HG03432 (cell line): ENCODE results near the gene GALNT13.

Source experiments
- ATAC-seq: cut with Tn5 transposase; IDR thresholded peaks from one replicate; pipeline ENCODE4 v1.9.1; 2021; ENCODE audit warnings: mild to moderate bottlenecking, moderate library complexity; ENCODE audit not compliant: unreplicated experiment

The GALNT13 gene

DNA sequence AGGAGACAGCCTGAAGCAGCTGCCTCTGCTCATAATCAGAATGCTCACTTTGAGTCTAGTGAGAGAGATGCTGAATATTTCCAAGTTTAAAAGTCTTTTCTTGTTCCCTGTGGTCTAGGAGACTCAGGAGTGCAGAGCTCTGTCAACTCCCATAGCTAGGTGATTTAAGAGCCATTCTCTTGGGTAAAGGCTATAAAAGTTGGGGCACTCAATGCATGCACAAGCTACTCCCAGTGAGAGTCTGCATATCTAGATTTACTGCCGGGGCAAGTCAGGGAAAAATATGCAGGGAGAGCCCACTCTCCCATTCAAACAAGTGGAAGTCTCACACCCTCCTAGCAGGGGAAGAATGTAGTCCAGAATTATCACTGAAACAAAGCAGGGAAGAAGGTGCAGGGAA, 418.1 kb downstream of the GALNT13 start:
- no peak for ATAC-seq

DNA sequence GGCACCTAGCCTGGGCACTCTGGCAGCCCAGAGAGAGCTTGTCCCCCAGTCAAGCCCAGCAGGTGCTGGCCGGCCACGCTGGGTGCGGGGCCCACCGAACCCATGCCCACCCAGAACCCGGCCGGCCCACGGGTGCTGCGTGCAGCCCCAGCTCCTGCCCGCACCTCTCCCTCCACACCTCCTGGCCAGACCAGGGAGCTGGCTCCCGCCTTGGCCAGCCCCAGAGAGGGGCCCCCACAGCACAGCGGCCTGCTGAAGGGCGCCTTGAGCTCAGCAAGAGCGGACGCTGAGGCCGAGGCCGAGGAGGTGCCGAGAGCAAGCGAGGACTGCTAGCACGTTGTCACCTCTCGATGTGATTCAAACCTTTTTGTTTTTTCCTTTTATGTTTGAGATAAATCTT, 419.8 kb downstream of the GALNT13 start:
- ATAC-seq: no peak

DNA sequence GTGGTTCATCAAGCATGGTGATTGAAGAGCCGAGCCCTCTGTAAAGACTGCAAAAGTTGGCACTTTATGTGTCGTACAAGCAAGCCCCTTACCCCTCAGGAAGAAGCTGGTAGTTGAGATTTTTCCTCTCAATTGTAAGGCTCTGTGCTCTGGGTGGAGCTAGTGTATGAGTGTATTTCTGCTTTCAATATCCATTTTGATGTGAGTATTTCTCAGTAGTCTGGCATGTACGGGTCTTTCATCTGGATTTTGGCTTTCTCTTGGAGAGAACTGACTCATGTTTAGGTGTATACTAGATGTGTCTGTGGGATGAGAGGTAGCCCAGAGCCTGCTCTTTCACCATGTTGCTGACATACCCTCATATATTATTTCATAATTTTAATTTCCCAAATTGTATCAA, 420.2 kb downstream of the GALNT13 start:
- no peak for ATAC-seq

DNA sequence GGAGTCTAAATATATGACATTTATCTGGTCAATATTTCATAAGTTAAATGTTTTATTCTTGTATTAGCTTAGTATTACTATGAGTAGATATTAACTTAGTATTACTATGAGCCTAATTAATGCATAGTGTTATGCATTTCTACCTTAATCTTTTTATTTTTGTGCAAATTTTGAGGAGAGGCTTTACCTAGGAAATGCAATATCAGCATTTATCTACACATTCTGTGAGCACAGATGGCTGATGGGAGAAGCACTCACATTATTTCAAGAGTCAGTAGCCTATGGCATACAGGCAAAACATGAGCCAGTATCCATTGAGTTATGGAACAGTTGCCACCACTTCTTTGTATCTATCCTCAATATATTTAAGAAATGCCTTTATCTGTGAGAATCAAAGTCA, 422.1 kb downstream of the GALNT13 start:
- no peak for ATAC-seq

DNA sequence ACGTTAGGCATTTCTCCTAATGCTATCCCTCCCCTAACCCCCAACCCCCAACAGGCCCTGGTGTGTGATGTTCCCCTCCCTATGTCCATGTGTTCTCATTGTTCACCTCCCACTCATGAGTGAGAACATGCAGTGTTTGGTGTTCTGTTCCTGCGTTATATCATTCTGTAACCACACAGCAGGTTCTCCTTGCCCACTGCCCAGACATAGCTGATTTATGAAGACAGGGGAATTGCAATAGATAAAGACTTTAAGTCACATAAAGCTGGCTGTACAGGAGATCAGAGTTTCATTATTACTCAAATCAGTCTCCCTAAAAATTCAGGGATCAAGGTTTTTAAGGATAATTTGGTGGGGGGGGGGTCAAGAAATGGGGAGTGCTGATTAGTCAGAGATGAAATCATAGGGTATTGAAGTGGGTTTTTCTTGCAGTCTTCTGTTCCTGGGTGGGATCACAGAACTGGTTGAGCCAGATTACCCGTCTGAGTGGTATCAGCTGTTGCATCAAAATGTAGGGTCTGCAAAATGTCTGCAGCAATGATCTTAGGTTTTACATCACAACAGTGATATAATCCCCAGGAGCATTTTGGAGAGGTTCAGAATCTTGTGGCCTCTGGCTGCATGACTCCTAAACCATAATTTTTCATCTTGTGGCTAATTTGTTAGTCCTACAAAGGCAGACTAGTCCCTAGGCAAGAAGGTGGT, 434.7 kb downstream of the GALNT13 start:
- ATAC-seq: no peak

DNA sequence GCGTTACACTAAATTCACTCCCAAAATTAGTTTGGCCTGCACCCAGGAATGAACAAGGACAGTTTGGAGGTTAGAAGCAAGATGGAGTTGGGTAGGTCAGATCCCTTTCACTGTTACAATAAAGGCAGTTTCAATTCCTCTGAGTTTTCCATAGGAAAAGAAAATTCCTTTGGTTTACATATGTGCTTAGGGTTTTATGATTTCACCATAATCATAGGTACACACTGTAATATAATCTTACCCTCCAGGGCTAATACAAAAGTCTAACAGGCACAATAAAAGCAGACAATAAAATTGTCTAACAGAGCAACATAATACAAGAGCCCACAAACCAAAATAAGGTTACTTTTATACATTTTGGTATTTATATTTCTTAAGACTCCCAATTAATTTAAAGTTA, 435.3 kb downstream of the GALNT13 start:
- ATAC-seq: no peak

DNA sequence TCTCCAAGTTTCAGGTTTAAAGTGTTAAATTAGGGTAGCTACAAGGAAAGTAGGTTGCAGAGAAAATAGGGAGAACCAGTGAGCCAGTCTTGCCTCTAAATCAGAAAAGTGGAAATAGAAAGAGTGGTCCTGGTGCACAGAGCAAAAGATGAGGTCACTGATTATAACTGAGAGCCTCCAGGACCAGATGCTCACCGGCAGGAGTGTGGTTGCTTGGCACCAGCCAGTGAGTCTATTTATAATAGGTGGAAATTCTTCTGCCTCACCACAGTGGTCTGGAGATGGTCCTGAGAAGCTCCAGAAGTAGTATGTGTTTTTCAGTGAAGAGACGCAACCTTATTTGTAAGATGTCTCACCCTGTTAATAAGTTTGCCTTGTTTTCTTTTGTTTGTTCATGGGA, 452.9 kb downstream of the GALNT13 start:
- ATAC-seq: no peak

DNA sequence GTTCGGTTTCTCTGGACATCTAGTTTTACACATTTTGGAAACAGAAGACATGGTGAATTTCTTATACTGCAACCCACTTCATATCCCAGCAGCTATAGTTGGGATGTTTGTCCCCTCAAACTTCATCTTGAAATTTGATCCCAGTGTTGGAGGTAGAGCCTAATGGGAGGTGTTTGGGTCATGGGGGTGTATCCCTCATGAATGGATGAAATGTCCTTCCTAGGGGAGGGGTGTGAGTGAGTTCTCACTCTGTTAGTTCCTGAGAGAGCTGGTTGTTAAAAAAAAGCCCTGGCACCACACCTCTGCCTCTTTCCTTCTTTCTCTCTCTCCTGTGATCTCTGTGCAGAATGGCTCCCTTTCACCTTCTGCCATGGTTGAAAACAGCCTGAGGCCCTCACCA, 457.8 kb downstream of the GALNT13 start:
- no peak for ATAC-seq

DNA sequence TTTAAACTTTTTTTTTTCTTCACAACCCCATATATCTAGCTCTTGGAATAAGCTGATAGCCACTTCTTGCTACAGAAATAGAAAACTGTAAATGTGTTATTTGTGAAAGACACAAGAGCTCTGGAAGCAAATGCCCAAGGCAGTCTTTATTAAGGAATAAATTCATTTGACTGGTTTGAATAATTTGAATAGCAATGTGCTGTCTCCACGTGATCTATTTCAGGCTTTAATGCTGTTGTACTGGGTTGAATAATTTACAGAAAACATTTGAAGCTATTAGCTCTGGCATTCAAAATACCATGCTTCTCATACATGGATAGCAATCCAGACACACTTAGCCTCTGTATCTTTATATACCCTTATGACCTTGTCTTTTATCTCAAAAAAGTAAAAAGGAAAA, 460.1 kb downstream of the GALNT13 start:
- ATAC-seq: no peak

DNA sequence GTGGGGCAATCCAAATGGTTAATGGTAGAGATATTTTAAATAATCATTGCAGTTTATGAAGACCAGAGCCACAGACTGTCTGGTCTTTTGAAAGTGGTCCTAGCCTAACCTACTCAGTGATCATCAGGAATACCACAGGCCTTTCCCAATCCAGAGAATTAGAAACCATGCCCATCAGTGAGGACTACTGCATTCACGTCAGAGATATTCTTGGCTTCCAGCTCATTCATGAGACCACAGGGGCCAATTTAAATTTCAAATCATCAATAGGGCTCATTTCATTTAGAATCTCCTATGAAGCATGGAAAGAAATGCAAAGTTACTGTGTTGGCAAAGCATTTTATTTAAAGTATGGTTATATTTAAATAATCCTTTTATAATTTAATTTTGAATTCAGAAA, 464.5 kb downstream of the GALNT13 start:
- ATAC-seq: no peak

DNA sequence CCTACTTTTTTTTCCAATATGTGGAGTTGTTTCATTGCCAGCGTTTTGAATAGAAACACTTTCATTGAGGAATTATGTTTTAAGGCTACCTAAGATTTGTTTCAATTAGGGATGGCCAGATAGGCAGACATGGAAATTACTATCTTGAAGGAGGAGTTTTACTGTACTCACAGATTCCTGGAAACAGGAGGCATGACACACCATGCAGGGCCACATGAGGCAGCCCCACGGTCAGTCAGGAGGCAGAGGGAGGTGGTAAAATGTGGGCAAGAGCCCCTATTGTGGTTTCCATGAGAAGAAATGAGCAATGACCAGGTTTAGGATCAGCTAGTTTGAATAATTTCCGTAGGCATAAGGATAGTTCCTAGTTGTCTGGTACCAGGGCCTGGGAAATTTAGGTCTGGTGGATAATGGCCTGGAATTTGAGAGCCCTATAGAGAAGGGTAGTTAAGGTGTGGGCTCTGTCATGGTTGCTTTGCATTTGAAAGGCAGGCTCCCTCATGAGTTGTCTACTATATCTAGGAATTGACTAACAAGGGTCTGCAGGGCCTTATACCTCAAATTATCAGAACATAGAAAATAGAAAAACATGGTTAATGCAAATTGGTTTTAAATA, 466.7 kb downstream of the GALNT13 start:
- ATAC-seq: no peak

DNA sequence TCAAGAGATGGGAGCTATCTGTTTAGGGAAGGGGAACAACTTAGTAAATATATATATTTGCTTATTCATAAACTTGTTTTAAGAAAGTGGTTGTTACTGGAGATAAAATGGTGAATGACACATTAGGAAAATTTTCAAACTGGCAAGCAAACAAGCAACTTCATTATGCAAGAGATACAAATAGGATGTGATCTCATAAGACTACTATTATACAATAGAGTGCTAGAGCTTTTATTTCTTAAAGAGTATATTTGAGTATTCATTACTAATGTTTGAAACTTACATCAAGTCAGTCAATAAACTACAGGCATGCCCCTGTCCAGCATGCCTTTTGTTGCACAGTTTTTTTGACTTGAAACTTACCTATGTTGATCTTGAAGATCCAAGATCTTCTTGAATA, 471.6 kb downstream of the GALNT13 start:
- ATAC-seq: no peak

DNA sequence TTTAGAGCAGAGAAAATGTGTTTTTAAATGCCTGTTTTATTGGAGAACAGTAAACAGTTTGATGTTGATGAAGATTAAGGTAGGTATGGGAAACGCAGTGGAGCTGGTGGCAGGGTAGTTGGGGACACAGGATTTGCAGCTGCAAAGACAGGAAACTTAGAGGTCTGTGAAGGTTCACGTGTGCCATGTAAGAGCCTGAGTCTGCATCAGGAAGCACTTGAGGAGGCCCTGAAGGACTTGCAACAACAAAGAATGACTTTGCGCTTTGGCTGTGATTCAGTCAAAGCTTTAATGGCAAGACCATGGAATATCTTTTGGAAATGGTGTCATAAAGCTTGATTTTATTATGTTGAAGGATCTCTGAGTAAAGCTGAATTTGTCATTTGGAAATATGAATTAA, 479.2 kb downstream of the GALNT13 start:
- no peak for ATAC-seq

DNA sequence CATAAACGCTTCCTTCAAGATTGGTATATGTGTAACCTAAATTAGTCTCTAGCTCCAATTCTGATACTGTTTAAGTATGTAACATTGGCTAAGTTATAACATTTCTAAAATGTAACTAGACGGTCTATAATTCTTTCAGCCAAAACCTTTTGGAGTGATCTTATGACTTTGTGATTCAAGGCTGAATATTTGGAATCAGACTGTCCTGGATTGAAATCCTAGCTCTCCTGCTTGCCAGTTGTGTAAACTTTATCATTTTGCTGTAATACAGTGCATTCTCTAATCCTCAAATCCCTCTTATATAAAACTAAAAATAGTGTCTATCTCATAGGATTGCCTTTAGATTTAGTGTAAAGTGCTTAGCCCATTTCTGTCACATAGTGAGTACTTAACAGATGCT, 489.6 kb downstream of the GALNT13 start:
- no peak for ATAC-seq

DNA sequence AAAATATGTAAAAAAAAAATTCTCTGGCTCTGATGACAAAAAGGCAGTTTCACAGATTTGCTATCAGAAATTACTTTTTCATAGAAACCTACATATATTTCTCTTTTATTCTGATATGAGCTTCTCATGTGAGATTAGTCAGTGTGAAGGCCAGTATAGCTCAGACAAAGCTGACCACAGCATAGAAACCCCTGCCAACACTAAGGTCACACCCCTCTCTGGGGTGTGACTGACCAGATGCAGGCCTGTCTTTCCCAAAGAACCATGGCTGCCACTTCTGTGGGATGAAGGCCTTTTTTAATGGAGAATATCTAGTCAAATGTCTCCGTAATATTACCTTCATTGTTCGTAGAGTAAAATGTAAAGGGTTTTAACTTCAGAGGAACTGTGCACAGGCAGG, 496.4 kb downstream of the GALNT13 start:
- no peak for ATAC-seq

DNA sequence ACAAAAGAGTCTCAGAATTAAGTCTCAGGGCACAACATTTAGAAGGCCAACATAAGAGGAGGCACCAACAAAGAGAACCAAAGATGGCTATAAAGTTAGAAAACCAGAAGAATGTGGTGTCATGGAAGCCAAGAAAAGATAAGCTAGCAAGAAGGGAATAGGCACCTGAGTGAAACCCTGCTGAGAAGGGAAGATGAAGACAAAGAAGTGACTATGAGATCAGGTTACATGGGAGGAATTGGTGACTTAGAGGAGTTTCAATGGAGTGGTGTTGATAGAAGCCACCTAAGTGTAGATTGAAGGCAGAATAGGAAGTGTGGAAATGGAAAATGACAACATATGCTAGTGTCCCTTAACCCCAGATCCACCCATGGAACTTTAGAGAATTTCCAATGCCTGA, 499.2 kb downstream of the GALNT13 start:
- ATAC-seq: no peak

DNA sequence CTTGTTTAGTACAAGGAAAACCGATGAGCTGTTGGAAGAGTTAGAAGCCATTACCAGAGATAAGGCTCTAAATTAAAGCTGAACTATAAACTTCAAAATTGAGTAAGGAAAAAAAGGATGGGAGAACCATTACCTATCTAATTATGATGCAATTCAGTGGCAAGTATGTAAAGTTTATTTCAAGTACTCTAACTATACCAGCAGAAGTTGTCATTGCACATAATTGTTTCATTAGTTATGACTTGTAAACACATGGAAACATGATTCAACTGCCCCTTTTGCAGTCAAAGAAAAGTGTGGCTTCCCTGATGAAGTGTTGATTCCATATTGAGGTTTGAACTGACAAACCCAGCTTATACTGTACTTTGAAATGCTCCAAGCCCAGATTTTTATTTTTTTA, 502.7 kb downstream of the GALNT13 start:
- ATAC-seq: no peak

DNA sequence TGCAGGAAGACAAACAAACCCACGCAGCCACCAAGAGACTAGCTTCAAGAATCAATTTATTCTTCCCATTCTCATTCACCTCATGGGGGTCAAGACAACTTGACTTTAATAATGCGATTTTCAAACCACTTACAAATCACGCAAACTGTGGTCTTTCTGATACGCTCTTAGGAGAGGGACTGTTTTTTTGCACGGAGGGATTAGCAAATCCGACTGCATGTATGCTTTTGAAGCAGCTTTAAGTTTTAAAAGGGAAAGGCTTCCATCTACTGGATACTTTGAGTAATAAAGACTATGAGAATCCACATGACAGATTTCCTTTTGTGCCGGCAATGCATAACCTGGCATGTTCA, 503.8 kb downstream of the GALNT13 start:
- peak; percentile 69 for ATAC-seq

DNA sequence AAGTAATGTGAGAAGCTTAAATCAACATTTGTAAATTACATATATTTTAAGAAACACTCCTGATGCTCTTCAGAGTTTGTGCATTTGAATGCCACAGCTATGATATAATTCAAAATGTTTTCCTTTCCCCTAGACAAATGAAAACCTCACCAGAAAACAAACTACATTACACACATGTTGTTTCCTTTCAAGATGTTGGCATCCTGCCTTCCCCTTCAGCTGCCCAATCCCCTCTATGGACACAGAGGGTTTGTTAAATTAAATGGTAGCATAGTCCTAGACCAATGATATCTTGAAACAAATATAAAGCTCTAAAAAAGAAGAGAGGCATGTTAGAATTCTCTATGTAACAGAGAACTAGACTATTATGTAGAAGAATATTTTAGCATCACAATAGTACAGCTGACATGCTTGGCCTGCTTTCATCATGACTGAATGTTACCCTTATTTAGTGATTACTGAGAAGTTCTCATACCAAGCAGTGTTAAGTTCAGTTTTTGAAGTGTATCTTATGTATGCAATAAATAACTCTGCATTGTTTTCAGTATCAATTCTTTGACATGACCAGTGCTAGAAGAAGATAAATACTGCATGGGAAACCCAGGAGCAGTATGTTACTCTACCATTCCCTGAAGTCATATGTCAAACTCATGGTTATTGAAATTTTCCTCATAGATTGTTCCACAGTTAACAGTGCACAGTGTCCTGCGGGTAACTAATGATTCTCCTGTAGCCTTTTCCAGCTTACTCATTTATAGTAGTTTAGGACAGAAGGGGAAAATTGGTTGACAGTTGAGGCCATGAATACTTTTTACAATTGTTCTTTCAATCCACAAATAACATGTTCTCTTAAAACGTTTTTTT, 510.4 kb downstream of the GALNT13 start:
- no peak for ATAC-seq

DNA sequence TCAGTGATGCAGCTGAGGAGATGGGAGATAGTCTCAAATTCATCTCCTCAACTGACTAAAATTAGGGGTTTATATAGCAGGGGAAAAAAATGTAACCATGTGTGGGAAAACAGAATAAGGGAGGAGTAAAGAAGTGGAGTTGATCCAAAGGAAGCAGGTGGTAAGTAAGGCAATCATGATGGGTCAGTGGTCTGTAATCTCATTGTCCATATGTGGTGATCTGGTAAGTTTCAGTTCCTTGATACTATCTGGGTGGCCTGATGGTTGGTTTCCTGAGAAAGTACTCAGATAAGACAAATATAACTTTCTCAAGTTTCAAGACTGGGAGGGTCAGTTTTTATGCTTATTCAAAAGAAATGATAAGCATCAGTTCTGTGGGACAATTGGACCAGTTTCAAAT, 514.5 kb downstream of the GALNT13 start:
- peak; percentile 65 for ATAC-seq

DNA sequence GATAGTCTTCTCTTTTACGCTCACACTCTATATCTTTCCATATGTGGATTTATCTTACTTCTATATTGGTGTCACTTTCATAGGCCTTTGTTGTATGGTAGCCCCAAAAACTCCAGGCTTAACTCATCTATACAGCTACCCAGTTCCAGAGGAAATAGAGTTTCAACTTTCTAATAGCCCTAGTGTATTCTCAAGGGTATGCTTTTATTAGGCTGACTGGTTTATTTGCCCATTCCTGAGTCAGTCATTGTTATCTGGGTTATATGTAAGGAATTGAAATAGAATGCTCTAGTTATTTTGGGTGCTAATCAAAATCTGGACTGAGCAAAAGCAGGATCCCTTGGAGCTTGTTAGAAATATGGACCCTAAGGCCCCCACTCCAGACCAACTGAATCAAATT, 519.3 kb downstream of the GALNT13 start:
- no peak for ATAC-seq

DNA sequence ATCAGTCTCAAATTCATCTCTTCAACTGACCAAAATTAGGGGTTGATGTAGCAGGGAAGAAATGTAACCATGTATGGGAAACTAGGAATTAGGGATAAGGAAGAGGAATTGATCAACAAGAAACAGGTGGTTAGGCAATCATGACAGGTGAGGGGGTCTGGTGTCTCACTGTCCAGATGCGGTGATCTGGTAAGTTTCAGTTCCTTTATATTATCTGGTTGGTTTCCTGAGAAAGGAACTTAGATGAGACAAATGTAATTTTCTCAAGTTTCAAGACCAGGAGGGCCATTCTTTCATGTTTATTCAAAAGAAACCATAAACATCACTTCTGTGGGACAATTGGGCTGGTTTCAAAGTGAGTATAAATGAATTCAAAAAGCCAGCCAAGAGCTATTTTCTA, 520.5 kb downstream of the GALNT13 start:
- ATAC-seq: peak; percentile 97
